Peyer's patch (tissue), 4 donors: ENCODE results near the gene KLHL29.

Experiments used
- POLR2A ChIP-seq, 2 donors: fragments of 450-650 bp; IDR thresholded peaks; one replicate each; pipeline ENCODE4 v1.5.1; 2017; ENCODE audit warnings: antibody characterized with exemption in 2 of 2, mild to moderate bottlenecking in 2 of 2, moderate library complexity in 2 of 2
- TF ChIP-seq, protein P1 (sequence below), 6 experiments: fragments of 450-650 bp in 4 of 6; fragments of 200-600 bp in 2 of 6; sonication (generic) in 1 of 6; IDR thresholded peaks; one replicate each; pipeline ENCODE4 v1.5.1; 2017 to 2019; ENCODE audit warnings: antibody characterized with exemption in 6 of 6, mild to moderate bottlenecking in 3 of 6, moderate library complexity in 1 of 6

DNA sequence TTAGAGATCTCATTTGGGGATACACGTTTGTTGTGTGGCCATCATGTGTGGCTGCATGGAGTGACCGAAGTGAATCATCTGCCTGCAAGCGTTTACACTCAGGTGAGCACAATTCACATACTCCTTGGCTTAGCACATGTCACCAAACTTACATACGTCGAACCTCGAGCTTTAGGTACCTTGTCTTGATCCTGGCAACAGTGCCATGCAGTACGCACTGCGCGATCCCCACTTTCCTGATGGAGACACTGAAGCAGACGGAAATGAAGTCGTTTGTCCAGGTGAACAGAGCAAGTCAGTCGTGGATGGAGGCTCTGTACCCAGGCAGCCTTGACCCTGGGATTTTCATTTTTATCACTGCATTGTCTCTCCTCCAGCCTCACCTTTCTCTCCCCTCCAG is 32.3 kb downstream of the KLHL29 start:
- TF ChIP-seq, protein P1, sequence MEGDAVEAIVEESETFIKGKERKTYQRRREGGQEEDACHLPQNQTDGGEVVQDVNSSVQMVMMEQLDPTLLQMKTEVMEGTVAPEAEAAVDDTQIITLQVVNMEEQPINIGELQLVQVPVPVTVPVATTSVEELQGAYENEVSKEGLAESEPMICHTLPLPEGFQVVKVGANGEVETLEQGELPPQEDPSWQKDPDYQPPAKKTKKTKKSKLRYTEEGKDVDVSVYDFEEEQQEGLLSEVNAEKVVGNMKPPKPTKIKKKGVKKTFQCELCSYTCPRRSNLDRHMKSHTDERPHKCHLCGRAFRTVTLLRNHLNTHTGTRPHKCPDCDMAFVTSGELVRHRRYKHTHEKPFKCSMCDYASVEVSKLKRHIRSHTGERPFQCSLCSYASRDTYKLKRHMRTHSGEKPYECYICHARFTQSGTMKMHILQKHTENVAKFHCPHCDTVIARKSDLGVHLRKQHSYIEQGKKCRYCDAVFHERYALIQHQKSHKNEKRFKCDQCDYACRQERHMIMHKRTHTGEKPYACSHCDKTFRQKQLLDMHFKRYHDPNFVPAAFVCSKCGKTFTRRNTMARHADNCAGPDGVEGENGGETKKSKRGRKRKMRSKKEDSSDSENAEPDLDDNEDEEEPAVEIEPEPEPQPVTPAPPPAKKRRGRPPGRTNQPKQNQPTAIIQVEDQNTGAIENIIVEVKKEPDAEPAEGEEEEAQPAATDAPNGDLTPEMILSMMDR (IDR thresholded peaks at IDR 0.05): no peak
- TF ChIP-seq POLR2A (IDR thresholded peaks at IDR 0.05): no peak
